Measurements from ENCODE around the gene AMOTL1. TPM values are rescaled to one million over a fixed set of nuclear protein-coding genes. Genes with fewer than 3 reads are reported as not detected.

AMOTL1 gene
- total RNA-seq, 1 donor from 2014 or later, result 32.6 TPM

GRCh38 chr11:94793822-94794221, 25.7 kb downstream of the AMOTL1 start:
- intact Hi-C loops (cut with DNase I), result loop anchor here (2.0 to 10.0 kb wide), 2 partner anchors 25 to 301 kb away; partner anchors contain the start of gene AMOTL1
- TF ChIP-seq CTCF (IDR thresholded peaks at IDR 0.05), result no peak
- no peaks in the 10 kb centered on the region for H3K36me3 ChIP-seq
- H3K4me1 ChIP-seq, result peaks cover 7 to 39% of the 10 kb centered on the region in 2 donors
- no peaks in the 10 kb centered on the region for H3K9me3 ChIP-seq
- no peak for DNase-seq (ENCODE audit: low spot score in 2 of 2)
- peak overlapping the region; percentile 75 to 81 for H3K27ac ChIP-seq
- peak overlapping the region; percentile 34 to 36 for H3K4me3 ChIP-seq
- no peaks in the 10 kb centered on the region for H3K27me3 ChIP-seq

GRCh38 chr11:94794287-94795168, 26.4 kb downstream of the AMOTL1 start:
- H3K4me3 ChIP-seq, result peak overlapping the region; percentile 34 to 36

GRCh38 chr11:94795476-94796189, 27.5 kb downstream of the AMOTL1 start:
- H3K4me1 ChIP-seq, result peaks cover 7 to 36% of the 10 kb centered on the region in 2 donors
- intact Hi-C loops (cut with DNase I), result loop anchor here (2.0 to 10.0 kb wide), 2 partner anchors 27 to 299 kb away; partner anchors contain the start of gene AMOTL1
- no peaks in the 10 kb centered on the region for H3K27me3 ChIP-seq
- H3K9me3 ChIP-seq, result no peaks in the 10 kb centered on the region
- peak overlapping the region; percentile 75 to 81 for H3K27ac ChIP-seq
- DNase-seq (ENCODE audit: low spot score in 2 of 2), result no peak
- TF ChIP-seq CTCF (IDR thresholded peaks at IDR 0.05), result no peak
- H3K4me3 ChIP-seq, result no peak overlapping the region
- peaks cover 6 to 12% of the 10 kb centered on the region in 2 donors for H3K36me3 ChIP-seq

More at GRCh38 chr11:94794287-94795168, 26.4 kb downstream of the AMOTL1 start:
- intact Hi-C loops (cut with DNase I), result loop anchor here (2.0 to 10.0 kb wide), 2 partner anchors 26 to 300 kb away; partner anchors contain the start of gene AMOTL1
- DNase-seq (ENCODE audit: low spot score in 2 of 2), result peak in 1 of 2 donors; percentile 90
- H3K27me3 ChIP-seq, result no peaks in the 10 kb centered on the region
- H3K27ac ChIP-seq, result peak overlapping the region; percentile 75 to 81
- no peak for TF ChIP-seq CTCF (IDR thresholded peaks at IDR 0.05)
- peaks cover 1 to 6% of the 10 kb centered on the region in 2 donors for H3K36me3 ChIP-seq
- peaks cover 7 to 32% of the 10 kb centered on the region in 2 donors for H3K4me1 ChIP-seq
- no peaks in the 10 kb centered on the region for H3K9me3 ChIP-seq

GRCh38 chr11:94796190-94796580, 28.0 kb downstream of the AMOTL1 start:
- Histone ChIP-seq H3K27me3 (no peaks in the 10 kb centered on the region), H3K4me3 (no peak overlapping the region), H3K36me3 (peaks cover 6 to 12% of the 10 kb centered on the region in 2 donors), H3K9me3 (no peaks in the 10 kb centered on the region), H3K4me1 (peaks cover 8 to 36% of the 10 kb centered on the region in 2 donors), H3K27ac (peak overlapping the region; percentile 75 to 81)
- DNase-seq (ENCODE audit: low spot score in 2 of 2), result no peak
- intact Hi-C loops (cut with DNase I), result loop anchor here (10.0 kb wide), 1 partner anchor 299 kb away; no protein-coding TSS in a partner anchor
- TF ChIP-seq CTCF (IDR thresholded peaks at IDR 0.05), result no peak

- DNase-seq (ENCODE audit: low spot score in 2 of 2), result no peak
- Histone ChIP-seq H3K4me1 (peaks cover 7 to 40% of the 10 kb centered on the region in 2 donors), H3K27me3 (no peaks in the 10 kb centered on the region), H3K27ac (peak overlapping the region; percentile 75 to 81), H3K9me3 (no peaks in the 10 kb centered on the region), H3K36me3 (peaks cover 6 to 12% of the 10 kb centered on the region in 2 donors), H3K4me3 (no peak overlapping the region)
- intact Hi-C loops (cut with DNase I), result loop anchor here (10.0 kb wide), 1 partner anchor 298 kb away; no protein-coding TSS in a partner anchor
- TF ChIP-seq CTCF (IDR thresholded peaks at IDR 0.05), result no peak
Measured at GRCh38 chr11:94796863-94797262, 28.7 kb downstream of the AMOTL1 start.
